HepG2 (cell line): ENCODE measurements around the gene API5. TPM values are rescaled to one million over a fixed set of nuclear protein-coding genes. Genes with fewer than 3 reads are reported as not detected.

Experiments
- CC2D1A ChIP-seq: sonication (generic); formaldehyde crosslinking; IDR thresholded peaks from 2 replicates; pipeline ENCODE4 v1.8.1; 2023; ENCODE audit warnings: mild to moderate bottlenecking, missing genetic modification reagents
- DNMT1 ChIP-seq: sonication (generic); formaldehyde crosslinking; IDR thresholded peaks from 2 replicates; pipeline ENCODE4 v1.5.1; 2020; ENCODE audit warnings: mild to moderate bottlenecking, missing genetic modification reagents
- E2F5 ChIP-seq: sonication (generic); formaldehyde crosslinking; conservative IDR thresholded peaks from 2 replicates; pipeline ENCODE4 v1.4.0; 2020; ENCODE audit warnings: missing genetic modification reagents
- ETV6 ChIP-seq: sonication (generic); formaldehyde crosslinking; conservative IDR thresholded peaks from 2 replicates; pipeline ENCODE4 v1.4.0; 2020; ENCODE audit warnings: missing genetic modification reagents
- FOSL1 ChIP-seq: sonication (generic); formaldehyde crosslinking; IDR thresholded peaks from 2 replicates; pipeline ENCODE4 v1.9.0; 2021; ENCODE audit warnings: missing genetic modification reagents, borderline replicate concordance
- HDAC1 ChIP-seq: sonication (generic); formaldehyde crosslinking; IDR thresholded peaks from 2 replicates; pipeline ENCODE4 v1.5.1; 2020; ENCODE audit warnings: mild to moderate bottlenecking, missing genetic modification reagents
- HNF4A ChIP-seq: sonication (generic); formaldehyde crosslinking; IDR thresholded peaks from 2 replicates; pipeline ENCODE4 v1.4.0; 2020; ENCODE audit warnings: missing genetic modification reagents
- HNRNPL ChIP-seq: fragments of 200-400 bp; formaldehyde crosslinking; IDR thresholded peaks from 2 replicates; pipeline ENCODE4 v1.6.1; 2017; ENCODE audit warnings: mild to moderate bottlenecking, low read depth, low read length
- KLF16 ChIP-seq, 2 experiments: sonication (generic) in 1 of 2; formaldehyde crosslinking in 1 of 2; IDR thresholded peaks; 2 replicates each; pipeline versions ENCODE4 v1.6.1 to v1.8.0; 2016 to 2023; ENCODE audit warnings: missing genetic modification reagents in 2 of 2, missing compliant biosample characterization in 1 of 2
- MAX ChIP-seq: IDR thresholded peaks from 2 replicates; pipeline ENCODE4 v1.6.1; 2012; ENCODE audit warnings: inconsistent platforms
- MYPOP ChIP-seq: sonication (generic); formaldehyde crosslinking; IDR thresholded peaks from 2 replicates; pipeline ENCODE4 v1.8.1; 2023; ENCODE audit warnings: mild to moderate bottlenecking, moderate library complexity, missing genetic modification reagents
- NFIB ChIP-seq: sonication (generic); formaldehyde crosslinking; IDR thresholded peaks from 2 replicates; pipeline ENCODE4 v1.9.0; 2021; ENCODE audit warnings: missing genetic modification reagents, mild to moderate bottlenecking, borderline replicate concordance
- PITX1 ChIP-seq: sonication (generic); formaldehyde crosslinking; IDR thresholded peaks from 2 replicates; pipeline ENCODE4 v1.5.1; 2020; ENCODE audit warnings: mild to moderate bottlenecking, missing genetic modification reagents
- SMARCE1 ChIP-seq: fragments of 450-650 bp; IDR thresholded peaks from 2 replicates; pipeline ENCODE4 v1.6.1; 2017; ENCODE audit warnings: borderline replicate concordance
- SOX6 ChIP-seq, 2 experiments: fragments of 450-650 bp in 1 of 2; sonication (generic) in 1 of 2; formaldehyde crosslinking in 1 of 2; IDR thresholded peaks; 2 replicates each; pipeline versions ENCODE4 v1.4.0 to v1.6.1; 2017 to 2020; ENCODE audit warnings: antibody characterized with exemption in 1 of 2, mild to moderate bottlenecking in 1 of 2, missing genetic modification reagents in 1 of 2
- SRSF9 ChIP-seq: fragments of 200-400 bp; formaldehyde crosslinking; IDR thresholded peaks from 2 replicates; pipeline ENCODE4 v1.6.1; 2018; ENCODE audit warnings: borderline replicate concordance, mild to moderate bottlenecking, low read depth, low read length; ENCODE audit not compliant: insufficient read depth, poor library complexity, severe bottlenecking
- ZFP1 ChIP-seq: IDR thresholded peaks from 2 replicates; pipeline ENCODE4 v1.6.1; 2016
- ZMYM3 ChIP-seq: sonication (generic); formaldehyde crosslinking; IDR thresholded peaks from 2 replicates; pipeline ENCODE4 v1.5.1; 2020; ENCODE audit warnings: mild to moderate bottlenecking, missing genetic modification reagents
- ZNF121 ChIP-seq: sonication (generic); formaldehyde crosslinking; IDR thresholded peaks from 2 replicates; pipeline ENCODE4 v1.5.0; 2020; ENCODE audit warnings: mild to moderate bottlenecking, missing genetic modification reagents
- ZNF383 ChIP-seq: sonication (generic); formaldehyde crosslinking; IDR thresholded peaks from 2 replicates; pipeline ENCODE4 v1.4.0; 2020; ENCODE audit warnings: missing genetic modification reagents, mild to moderate bottlenecking, borderline replicate concordance
- ZNF570 ChIP-seq: sonication (generic); formaldehyde crosslinking; IDR thresholded peaks from 2 replicates; pipeline ENCODE4 v1.4.0; 2020; ENCODE audit warnings: mild to moderate bottlenecking, missing genetic modification reagents, borderline replicate concordance
- ZNF770 ChIP-seq: sonication (generic); formaldehyde crosslinking; IDR thresholded peaks from 2 replicates; pipeline ENCODE4 v1.5.0; 2020; ENCODE audit warnings: mild to moderate bottlenecking, missing genetic modification reagents
- ZNF816 ChIP-seq: sonication (generic); formaldehyde crosslinking; IDR thresholded peaks from 2 replicates; pipeline ENCODE4 v1.8.0; 2022; ENCODE audit warnings: missing genetic modification reagents, mild to moderate bottlenecking, borderline replicate concordance
- ZNF891 ChIP-seq: sonication (generic); formaldehyde crosslinking; IDR thresholded peaks from 2 replicates; pipeline ENCODE4 v1.5.0; 2020; ENCODE audit warnings: mild to moderate bottlenecking, missing genetic modification reagents
- polyA plus RNA-seq, 8 experiments: library from polyadenylated mRNA; depleted of rRNA in 3 of 8; stranded (reverse) in 7 of 8; unstranded in 1 of 8; fragments of >200 nt; fragmentation: Illumina TruSeq in 4 of 8; extraction: Trizol in 4 of 8; gene quantifications; 2 replicates each; pipeline versions ENCODE4 v1.2.1 to v1.2.3, GENCODE V29; 2011 to 2016; ENCODE audit warnings: low read depth in 4 of 8, missing spikeins in 1 of 8, mixed read lengths in 1 of 8; ENCODE audit not compliant: insufficient read depth in 1 of 8
- total RNA-seq, 5 experiments: library from RNA; depleted of rRNA; stranded (reverse); fragments of >200 nt; fragmentation: Illumina TruSeq; extraction: Trizol; gene quantifications; 2 replicates each; pipeline ENCODE4 v1.2.3, GENCODE V29; 2016; ENCODE audit warnings: low read depth in 1 of 5
- TF ChIP-seq, protein P1 (sequence below): sonication (generic); formaldehyde crosslinking; IDR thresholded peaks from 2 replicates; pipeline ENCODE4 v1.5.0; 2020; ENCODE audit warnings: missing genetic modification reagents

The API5 gene
- total and polyA plus RNA-seq, 2 of the 13 experiments (the other 11 are each of a cell fraction or from before 2014, with no cell fraction given): 21.6 to 59.0 TPM

DNA sequence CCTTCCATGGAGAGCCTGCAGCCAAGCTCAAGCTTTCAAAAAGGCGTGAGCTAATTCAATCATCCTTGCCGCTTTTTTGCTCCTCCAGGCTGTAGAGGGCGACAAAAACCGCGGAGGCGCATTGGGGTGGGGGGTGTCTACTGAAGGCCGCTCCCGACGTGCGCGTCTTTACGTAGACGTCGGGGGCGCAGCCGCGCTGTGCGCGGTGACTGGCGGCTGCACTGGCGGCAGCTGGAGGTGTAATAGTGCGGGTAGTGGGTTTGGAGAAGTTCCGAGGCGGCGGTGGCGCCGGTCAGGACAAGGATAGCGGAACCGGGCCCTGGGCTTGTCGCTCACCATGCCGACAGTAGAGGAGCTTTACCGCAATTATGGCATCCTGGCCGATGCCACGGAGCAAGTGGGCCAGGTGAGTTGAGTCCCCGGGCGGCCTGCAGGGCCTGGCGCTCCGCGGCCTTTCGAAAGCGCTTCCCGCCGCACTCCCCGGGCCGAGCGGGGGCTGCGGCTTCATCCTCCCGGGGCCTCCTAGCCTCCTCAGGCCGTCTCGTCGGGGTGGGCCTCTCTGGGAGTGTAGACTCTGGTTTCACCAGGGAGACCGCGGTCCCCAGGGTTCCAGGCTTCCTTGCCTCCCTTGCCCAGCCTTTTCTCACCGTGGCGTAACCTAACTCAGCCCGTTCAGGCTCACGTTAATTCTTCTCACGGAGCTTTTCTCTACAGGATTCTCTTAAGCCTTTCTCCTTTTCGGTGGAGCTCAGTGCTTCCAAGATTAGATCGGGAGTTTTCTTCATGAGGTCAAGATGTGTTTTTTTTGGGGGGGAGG lies at the start of gene API5 (continued):
- TF ChIP-seq MAX: peak; percentile 68
- no peak for TF ChIP-seq CC2D1A
- peak; percentile 26; the same call in 1 of the 2 replicates for TF ChIP-seq HNF4A (CRISPR knock-in tag)
- peak in 1 of 2 experiments; percentile 86; a peak in 2 of 4 replicates for TF ChIP-seq KLF16 (CRISPR knock-in tag; IDR thresholded peaks at IDR 0.05)
- TF ChIP-seq ZNF770 (CRISPR knock-in tag): peak; percentile 70
- TF ChIP-seq NFIB (CRISPR knock-in tag): no peak
- peak; percentile 83 for TF ChIP-seq MYPOP
- TF ChIP-seq ZNF383 (CRISPR knock-in tag): no peak
- no peak for TF ChIP-seq DNMT1 (CRISPR knock-in tag)
- peak; percentile 66; the same call in 1 of the 2 replicates for TF ChIP-seq E2F5 (CRISPR knock-in tag)
- TF ChIP-seq ZFP1 (CRISPR knock-in tag): no peak
- TF ChIP-seq SMARCE1: no peak
- peak; percentile 84; the same call in 1 of the 2 replicates for TF ChIP-seq ETV6 (CRISPR knock-in tag)
- no peak for TF ChIP-seq FOSL1 (CRISPR knock-in tag)
- no peak for TF ChIP-seq SOX6 (IDR thresholded peaks at IDR 0.05)
- TF ChIP-seq SOX6 (CRISPR knock-in tag; IDR thresholded peaks at IDR 0.05): peak; percentile 66
- TF ChIP-seq SRSF9: no peak
- TF ChIP-seq ZMYM3 (CRISPR knock-in tag): no peak
- peak; percentile 75; the same call in 1 of the 2 replicates for TF ChIP-seq ZNF570
- TF ChIP-seq HDAC1 (CRISPR knock-in tag): peak; percentile 89
- 0 out of 2 replicates have a peak, but pooled peaks have one; percentile 35 for TF ChIP-seq HNRNPL
- peak; percentile 53; the same call in 1 of the 2 replicates for TF ChIP-seq ZNF891 (CRISPR knock-in tag)
- TF ChIP-seq, protein P1, sequence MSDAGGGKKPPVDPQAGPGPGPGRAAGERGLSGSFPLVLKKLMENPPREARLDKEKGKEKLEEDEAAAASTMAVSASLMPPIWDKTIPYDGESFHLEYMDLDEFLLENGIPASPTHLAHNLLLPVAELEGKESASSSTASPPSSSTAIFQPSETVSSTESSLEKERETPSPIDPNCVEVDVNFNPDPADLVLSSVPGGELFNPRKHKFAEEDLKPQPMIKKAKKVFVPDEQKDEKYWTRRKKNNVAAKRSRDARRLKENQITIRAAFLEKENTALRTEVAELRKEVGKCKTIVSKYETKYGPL: peak; percentile 71; the same call in 1 of the 2 replicates
- peak; percentile 70; the same call in 1 of the 2 replicates for TF ChIP-seq PITX1 (CRISPR knock-in tag)
- TF ChIP-seq ZNF816 (CRISPR knock-in tag): no peak
- peak; percentile 64; the same call in 1 of the 2 replicates for TF ChIP-seq ZNF121 (CRISPR knock-in tag)
